Left ventricle myocardium inferior (tissue), 1 donor: ENCODE measurements around the gene SLC44A1. TPM values are rescaled to one million over a fixed set of nuclear protein-coding genes. Genes with fewer than 3 reads are reported as not detected.
A peak's percentile ranks its signal among the peaks of the same experiment; 100 is the strongest.

Experiments used
- DNase-seq: peaks from one replicate; pipeline ENCODE4 v3.0.0-alpha.2; 2020
- H3K27ac ChIP-seq: fragments of 200-600 bp; replicated peaks from 2 replicates; pipeline ENCODE4 v1.8.0; 2021
- H3K27me3 ChIP-seq: fragments of 200-600 bp; 2 replicates; pipeline ENCODE4 v1.8.0; 2021; ENCODE audit warnings: low read depth
- H3K36me3 ChIP-seq: fragments of 200-600 bp; 2 replicates; pipeline ENCODE4 v1.8.0; 2021
- H3K4me1 ChIP-seq: fragments of 200-600 bp; 2 replicates; pipeline ENCODE4 v1.8.0; 2021
- H3K4me3 ChIP-seq: fragments of 200-600 bp; 2 replicates; pipeline ENCODE4 v1.8.0; 2021; ENCODE audit warnings: mild to moderate bottlenecking, moderate library complexity
- H3K9me3 ChIP-seq: fragments of 200-600 bp; replicated peaks from 2 replicates; pipeline ENCODE4 v1.8.0; 2021
- CTCF ChIP-seq: fragments of 200-600 bp; IDR thresholded peaks from 2 replicates; pipeline ENCODE4 v1.8.0; 2021; ENCODE audit warnings: antibody characterized with exemption, mild to moderate bottlenecking, borderline replicate concordance
- intact Hi-C: fragments of 100-400 bp; cut with micrococcal nuclease; formaldehyde crosslinking; loops from one replicate; pipeline ENCODE4 v1.11.0; 2022
- total RNA-seq: library from RNA; stranded (reverse); fragmentation: NEBNext Ultra II Directional; extraction: Animal tissue kit (Norgen Biotek cat#: 25700); gene quantifications from one replicate; pipeline ENCODE4 v1.2.1, GENCODE V29; 2021
- donor health status: DM: no; HTN: yes; CAD: no; lungs with severe emphysema.

Gene SLC44A1
- total RNA-seq, 1 donor from 2014 or later: 27.0 TPM

GRCh38 chr9:105403552-105404248, 159.2 kb downstream of the SLC44A1 start:
- no peak for TF ChIP-seq CTCF
- no peaks in the 10 kb centered on the region for H3K4me1 ChIP-seq
- intact Hi-C loops: no loop called here
- no peak overlapping the region for H3K4me3 ChIP-seq
- no peak overlapping the region for H3K27ac ChIP-seq
- no peak for DNase-seq
- no peaks in the 10 kb centered on the region for H3K9me3 ChIP-seq
- no peaks in the 10 kb centered on the region for H3K36me3 ChIP-seq
- H3K27me3 ChIP-seq: no peaks in the 10 kb centered on the region

- intact Hi-C loops: no loop called here
- Histone ChIP-seq H3K27me3 (no peaks in the 10 kb centered on the region), H3K4me1 (no peaks in the 10 kb centered on the region), H3K9me3 (peaks cover 15% of the 10 kb centered on the region), H3K27ac (no peak overlapping the region), H3K36me3 (no peaks in the 10 kb centered on the region), H3K4me3 (no peak overlapping the region)
- no peak for TF ChIP-seq CTCF
- DNase-seq: no peak
Observed at GRCh38 chr9:105405514-105406131, 161.2 kb downstream of the SLC44A1 start.

- H3K9me3 ChIP-seq: peaks cover 22% of the 10 kb centered on the region
Observed at GRCh38 chr9:105406369-105406768, 161.9 kb downstream of the SLC44A1 start.

GRCh38 chr9:105413525-105413924, 169.1 kb downstream of the SLC44A1 start:
- Histone ChIP-seq H3K9me3 (peaks cover 32% of the 10 kb centered on the region), H3K4me1 (peaks cover 3% of the 10 kb centered on the region), H3K36me3 (no peaks in the 10 kb centered on the region), H3K4me3 (no peak overlapping the region), H3K27ac (no peak overlapping the region), H3K27me3 (no peaks in the 10 kb centered on the region)
- no peak for DNase-seq
- intact Hi-C loops: loop anchor here (5.0 to 10.0 kb wide), 2 partner anchors 259 to 546 kb away; no protein-coding TSS in a partner anchor
- TF ChIP-seq CTCF: peak; percentile 41

More at GRCh38 chr9:105406369-105406768, 161.9 kb downstream of the SLC44A1 start:
- no peaks in the 10 kb centered on the region for H3K4me1 ChIP-seq
- no peak for DNase-seq
- no peak for TF ChIP-seq CTCF
- H3K4me3 ChIP-seq: no peak overlapping the region
- H3K36me3 ChIP-seq: no peaks in the 10 kb centered on the region
- H3K27me3 ChIP-seq: no peaks in the 10 kb centered on the region
- intact Hi-C loops: no loop called here
- no peak overlapping the region for H3K27ac ChIP-seq

- H3K4me3 ChIP-seq: no peak overlapping the region
- peaks cover 3% of the 10 kb centered on the region for H3K4me1 ChIP-seq
- intact Hi-C loops: loop anchor here (5.0 to 10.0 kb wide), 2 partner anchors 260 to 548 kb away; no protein-coding TSS in a partner anchor
- peak; percentile 88 for TF ChIP-seq CTCF
- H3K9me3 ChIP-seq: peaks cover 22% of the 10 kb centered on the region
- H3K27me3 ChIP-seq: no peaks in the 10 kb centered on the region
- no peaks in the 10 kb centered on the region for H3K36me3 ChIP-seq
- no peak overlapping the region for H3K27ac ChIP-seq
- no peak for DNase-seq
Observed at GRCh38 chr9:105414947-105415661, 170.7 kb downstream of the SLC44A1 start.
